Measurements from ENCODE around the gene APOBEC2.

The APOBEC2 gene

GRCh38 chr6:41090841-41091761, 38.1 kb downstream of the APOBEC2 start:
- no peak for DNase-seq

- DNase-seq, result no peak
Observed at GRCh38 chr6:41092421-41093140, 39.6 kb downstream of the APOBEC2 start.

- no peak for DNase-seq
Observed at GRCh38 chr6:41093729-41094128, 40.7 kb downstream of the APOBEC2 start.

- no peak for DNase-seq
Observed at GRCh38 chr6:41097467-41098090, 44.6 kb downstream of the APOBEC2 start.

GRCh38 chr6:41098366-41098765, 45.4 kb downstream of the APOBEC2 start:
- DNase-seq, result no peak

- no peak for DNase-seq
Observed at GRCh38 chr6:41100871-41101287, 47.9 kb downstream of the APOBEC2 start.

GRCh38 chr6:41103847-41104246, 50.8 kb downstream of the APOBEC2 start:
- DNase-seq, result no peak

- DNase-seq, result no peak
Observed at GRCh38 chr6:41111017-41111416, 58.0 kb downstream of the APOBEC2 start.

Data from central memory CD4-positive, alpha-beta T cell (primary cell).